Right forelimb (tissue), 1 donor: ENCODE measurements around the gene FKBP7.
"Not testable (repeated sequence)": the region's sequence is repeated elsewhere in the genome, so short reads cannot be mapped to it uniquely, and the experiment has no call there.

Source experiments
- DNase-seq: peaks from one replicate; pipeline ENCODE4 v3.0.0-alpha.2; 2018

Gene FKBP7

DNA sequence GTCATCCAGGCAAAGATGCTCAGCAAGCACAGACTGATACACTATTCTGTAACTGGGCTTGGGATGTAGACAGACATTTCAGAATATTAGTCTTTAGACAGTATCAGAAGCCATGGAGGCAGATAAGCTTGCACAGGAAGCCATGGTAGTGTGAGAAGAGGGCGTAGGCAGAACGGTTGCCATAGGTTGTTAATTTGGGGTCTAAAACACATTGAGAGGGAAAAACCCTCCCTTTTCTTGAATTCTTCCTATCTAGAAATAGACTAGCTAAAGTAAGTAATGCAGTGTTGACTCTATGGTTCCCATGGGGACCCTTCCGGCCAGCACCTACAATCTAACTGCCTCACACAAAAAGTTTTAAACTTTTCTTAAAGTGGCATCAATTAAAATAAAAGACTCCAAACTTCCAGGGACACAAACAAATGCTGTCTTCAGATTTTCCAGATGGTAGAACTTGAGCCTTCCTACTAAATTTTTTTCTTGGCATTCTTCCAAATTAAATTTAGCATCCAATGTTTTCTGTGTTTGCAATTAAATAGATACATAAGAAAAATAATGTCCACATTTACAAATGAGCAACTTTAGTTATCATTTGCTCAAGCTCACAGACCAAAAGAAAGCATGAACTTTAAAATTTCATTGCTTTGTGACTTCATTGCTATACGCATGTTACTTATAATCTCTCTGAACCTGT, 29.3 kb downstream of the FKBP7 start:
- no peak for DNase-seq

DNA sequence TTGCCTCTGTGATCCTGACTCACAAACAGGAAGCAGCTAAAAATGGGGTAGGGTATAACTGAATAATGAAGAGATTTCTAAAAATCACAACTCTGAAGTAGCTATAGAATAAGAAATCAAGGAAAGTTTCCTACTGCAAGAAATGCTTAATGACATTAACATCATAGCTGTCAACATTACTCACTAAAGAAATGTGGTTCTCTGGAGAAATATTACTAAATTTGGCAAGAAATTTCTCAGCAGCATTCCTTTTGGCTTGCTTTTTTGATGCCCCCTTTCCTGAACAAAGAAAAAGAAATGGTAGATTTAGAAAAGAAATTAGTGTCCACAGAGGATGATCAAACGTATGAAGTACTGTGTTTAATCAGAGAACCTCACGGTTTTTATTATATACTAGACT, 37.0 kb downstream of the FKBP7 start:
- no peak for DNase-seq

DNA sequence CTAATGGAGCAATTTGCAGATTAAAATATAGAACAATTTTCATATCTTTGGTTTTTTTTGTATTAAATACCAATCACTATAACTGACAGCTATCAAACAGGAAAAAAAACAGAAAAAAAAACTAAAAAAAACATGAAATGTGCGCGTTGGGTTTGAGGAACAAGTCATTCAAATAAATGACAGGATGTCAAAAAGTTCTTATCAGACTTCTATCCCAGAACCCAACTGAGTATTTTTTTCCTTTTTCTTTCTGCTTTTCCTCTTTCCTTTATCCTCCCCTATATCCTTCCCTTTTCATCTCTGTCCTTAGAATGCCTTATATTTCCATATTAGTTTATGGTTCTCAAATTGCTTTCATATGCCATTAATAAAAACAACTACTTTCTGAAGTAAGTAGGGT, 41.7 kb downstream of the FKBP7 start:
- DNase-seq: no peak

DNA sequence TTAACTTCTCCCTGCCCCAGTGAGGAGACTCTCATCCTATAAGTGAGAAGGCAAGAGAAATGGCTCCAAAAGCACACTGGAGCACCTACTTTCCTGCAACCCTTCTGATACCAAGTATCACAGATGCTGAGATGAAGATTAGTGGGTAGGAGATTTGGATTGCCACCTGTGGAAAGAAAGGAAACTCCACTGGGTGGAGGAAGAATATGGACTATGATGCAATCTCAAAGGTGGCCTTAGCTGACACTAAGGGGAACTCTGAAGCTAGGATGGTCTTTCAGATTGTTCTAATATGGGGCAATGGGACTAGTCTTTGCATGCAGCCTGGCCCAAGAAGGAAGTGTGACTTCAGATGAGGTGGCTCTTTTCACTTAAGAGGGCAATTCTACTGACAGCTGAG, 49.1 kb downstream of the FKBP7 start:
- DNase-seq: no peak

DNA sequence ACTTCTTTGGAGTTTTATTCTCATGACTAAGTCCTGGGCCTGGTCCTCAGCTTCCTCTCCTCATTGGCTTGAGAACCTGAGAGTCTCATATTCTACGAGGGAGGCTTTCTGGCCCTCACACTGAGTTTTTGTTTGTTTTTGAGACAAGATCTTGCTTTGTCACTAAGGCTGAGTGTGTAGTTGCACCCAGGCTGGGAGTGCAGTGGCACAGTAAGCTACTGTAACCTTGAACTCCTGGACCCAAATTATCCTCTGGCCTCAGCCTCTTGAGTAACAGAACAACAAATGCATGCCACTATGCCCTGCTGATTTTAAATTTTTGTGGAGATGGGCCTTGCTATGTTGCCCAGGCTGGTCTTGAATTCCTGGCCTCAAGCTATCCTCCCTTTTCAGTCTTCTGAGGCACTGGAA, 50.0 kb downstream of the FKBP7 start:
- DNase-seq: no peak

DNA sequence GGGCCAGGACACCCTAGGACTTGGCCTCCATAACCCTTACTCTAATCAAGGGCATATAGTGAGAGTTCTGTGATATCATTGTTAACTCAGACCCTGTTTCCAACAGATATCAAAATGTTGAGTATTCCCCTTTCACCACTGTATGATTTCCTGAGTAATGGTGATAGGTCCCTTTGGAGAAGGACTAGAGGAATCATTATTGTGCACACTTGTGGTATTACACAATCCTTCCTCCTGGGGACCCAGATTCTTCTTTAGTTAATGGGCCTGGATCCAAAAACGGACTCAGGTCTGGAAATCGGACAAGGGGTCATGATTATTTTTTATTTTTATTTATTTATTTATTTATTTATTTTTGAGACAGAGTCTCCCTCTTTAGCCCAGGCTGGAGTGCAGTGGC, 50.9 kb downstream of the FKBP7 start:
- no peak for DNase-seq

DNA sequence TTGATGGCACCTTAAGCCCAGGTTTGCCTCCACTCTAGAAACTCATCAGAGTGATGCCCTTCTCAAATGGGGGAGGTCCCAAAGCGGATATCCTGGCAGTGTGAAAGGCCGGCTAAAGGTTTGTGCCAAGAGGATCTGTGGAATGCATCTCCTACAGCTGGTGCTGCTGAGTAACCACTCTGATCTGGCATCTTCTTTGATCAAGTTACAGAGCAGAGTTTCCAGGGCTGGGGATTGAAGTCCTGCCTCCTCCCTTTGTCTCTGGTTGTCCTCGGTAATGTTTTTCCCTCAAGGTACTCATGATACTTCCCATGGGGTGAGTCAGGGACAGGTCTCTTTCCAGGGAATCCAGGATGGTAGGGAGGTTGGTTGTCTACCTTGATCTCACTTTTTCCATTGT, 52.0 kb downstream of the FKBP7 start:
- DNase-seq: no peak

DNA sequence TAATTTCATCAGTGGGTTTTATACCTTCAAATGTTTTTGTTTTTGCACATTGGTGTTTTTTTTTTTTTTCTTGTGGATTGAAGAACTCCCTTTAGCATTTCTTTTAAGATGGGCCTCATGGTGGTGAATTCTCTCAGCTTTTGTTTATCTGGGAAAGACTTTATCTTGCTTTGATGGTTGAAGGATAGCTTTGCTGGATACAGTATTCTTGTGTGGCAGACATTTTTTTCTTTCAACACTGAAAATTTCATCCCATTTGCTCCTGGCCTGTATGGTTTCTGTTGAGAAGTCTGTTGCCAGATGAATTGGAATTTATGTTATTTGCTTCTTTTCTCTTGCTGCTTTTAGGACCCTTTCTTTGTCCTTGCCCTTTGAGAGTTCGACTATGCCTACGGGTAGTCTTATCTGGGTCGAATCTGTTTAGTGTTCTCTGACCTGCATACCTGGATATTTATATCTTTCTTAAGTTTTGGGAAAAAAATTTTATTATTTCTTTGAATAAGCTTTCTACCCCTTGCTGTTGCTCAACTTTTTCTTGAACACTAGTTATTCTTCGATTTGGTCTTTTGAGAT, 53.1 kb downstream of the FKBP7 start:
- no peak for DNase-seq

DNA sequence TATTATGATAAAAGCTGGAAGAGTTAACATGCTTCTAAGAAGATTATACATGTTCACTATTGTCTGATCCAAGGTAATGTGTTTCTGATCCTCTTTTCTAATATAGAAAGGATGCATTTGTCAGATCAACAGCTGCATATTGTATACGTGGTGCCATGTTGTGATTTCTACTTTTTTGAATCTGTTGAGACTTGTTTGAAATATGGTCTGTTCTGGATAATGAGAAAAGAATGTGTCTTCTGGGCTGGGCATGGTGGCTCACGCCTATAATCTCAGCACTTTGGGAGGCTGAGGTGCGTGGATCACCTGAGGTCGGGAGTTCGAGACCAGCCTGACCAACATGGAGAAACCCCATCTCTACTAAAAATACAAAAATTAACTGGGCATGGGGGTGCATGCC, 54.7 kb downstream of the FKBP7 start:
- DNase-seq: not testable (repeated sequence)

DNA sequence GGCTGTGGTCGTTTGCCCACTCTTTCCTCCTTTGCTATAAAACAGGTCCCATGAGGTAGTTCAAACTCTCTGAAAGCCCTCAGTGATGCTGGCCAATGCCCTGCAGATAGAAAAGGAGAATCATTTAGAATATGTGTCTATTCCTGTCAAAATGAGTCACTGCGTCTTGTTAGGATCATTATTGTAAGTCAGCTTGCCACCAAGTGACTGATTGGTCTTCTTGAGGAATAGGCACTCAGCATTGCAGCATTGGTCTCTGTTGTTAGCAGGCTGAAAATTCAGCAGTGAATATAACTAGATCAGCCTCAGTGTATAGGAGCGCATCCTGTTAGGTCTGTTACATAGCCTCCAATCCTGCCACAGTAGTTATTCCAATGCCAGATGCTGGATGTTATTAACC, 56.3 kb downstream of the FKBP7 start:
- DNase-seq: no peak

DNA sequence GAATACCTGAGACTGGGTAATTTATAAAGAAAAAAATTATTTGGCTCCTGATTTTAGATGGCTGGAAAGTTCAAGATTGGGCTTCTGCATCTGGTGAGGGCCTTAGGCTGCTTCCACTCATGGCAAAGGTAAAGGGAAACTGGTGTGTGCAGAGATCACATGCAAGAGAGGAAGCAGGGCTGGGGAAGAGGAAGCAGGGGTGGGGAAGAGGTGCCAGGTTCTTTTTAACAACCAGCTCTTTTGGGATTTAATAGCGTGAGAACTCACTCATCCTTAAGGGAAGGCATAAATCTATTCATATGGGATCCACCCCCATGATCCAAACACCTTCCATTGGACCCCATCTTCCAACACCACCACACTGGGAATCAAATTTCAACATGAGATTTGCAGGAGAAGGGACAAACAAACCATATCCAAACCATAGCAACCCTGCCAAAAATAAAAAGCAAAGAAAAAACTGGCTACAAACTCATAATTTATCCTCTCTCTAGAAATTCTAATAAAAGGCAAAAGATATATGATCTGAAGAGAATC, 57.9 kb downstream of the FKBP7 start:
- DNase-seq: no peak

DNA sequence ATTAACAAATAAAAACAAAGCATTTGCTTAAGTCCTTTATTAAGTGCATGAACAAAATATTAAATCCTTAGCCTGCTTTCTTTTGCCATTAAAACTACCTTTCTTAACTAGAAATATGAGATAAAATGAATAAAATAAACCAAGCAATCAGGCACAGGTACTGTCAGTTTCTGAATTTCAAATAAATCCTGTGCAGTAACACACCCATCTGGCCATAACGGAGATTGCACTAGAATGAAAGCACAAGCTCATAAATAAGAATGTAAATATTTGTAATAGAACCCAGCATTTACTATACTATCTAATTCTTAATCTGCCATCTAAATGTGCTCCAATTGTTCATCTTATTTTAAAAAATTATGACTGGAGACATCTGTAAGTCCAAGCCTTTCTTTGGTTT, 59.3 kb downstream of the FKBP7 start:
- no peak for DNase-seq

DNA sequence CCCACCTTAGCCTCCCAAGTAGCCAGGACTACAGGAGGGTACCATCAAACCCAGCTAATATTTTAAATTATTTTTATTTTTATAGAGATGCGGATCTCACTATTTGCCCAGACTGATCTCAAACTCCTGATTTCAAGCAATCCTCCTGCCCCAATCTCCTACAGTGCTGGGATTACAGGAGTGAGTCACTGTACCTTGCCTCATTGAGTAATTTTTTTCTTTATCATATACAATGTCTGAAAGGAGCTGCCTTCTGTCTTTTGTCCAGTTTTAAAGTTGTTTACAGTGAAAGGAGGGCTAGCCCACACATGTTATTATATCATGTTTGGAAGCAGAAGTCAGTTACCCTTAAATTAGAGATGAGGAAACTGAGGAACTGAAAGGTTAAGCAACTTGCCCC, 60.0 kb downstream of the FKBP7 start:
- DNase-seq: no peak

DNA sequence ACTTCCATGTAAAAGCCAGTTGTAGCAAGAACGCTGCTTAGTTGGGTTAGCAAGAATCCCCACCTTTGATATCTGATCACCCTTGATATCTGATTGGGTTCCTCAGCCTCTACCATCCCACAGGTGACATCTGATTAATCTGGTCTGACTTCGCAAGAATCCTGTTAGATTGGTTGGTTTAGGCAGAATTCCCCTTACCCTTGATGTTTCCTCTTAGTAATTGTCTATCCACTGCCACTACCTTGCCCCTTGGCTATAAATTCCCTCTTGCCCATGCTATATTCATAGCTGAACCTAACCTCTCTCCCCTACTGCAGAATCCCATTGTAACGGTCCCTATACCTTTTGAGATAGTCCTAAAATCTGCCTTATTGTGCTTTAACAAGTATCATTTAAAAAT, 60.5 kb downstream of the FKBP7 start:
- no peak for DNase-seq

DNA sequence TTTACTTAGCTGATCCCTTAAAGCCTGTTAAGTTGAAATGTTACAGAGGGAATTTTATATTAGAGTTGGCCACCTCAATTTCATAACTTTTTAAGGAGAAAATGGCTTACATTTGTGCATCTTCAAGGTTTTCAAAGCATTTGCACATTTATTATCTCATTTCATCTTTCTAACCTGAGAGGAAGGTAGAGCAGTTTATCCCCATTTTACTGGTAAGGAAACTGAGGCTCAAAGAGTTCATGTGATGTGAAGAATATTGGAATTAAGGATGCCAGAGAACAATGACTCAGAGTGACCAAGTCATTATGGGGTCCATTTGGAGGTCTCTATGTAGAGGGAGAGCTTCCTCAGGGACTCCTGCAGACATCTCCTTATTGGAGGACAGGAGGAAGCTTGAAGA, 62.4 kb downstream of the FKBP7 start:
- no peak for DNase-seq

DNA sequence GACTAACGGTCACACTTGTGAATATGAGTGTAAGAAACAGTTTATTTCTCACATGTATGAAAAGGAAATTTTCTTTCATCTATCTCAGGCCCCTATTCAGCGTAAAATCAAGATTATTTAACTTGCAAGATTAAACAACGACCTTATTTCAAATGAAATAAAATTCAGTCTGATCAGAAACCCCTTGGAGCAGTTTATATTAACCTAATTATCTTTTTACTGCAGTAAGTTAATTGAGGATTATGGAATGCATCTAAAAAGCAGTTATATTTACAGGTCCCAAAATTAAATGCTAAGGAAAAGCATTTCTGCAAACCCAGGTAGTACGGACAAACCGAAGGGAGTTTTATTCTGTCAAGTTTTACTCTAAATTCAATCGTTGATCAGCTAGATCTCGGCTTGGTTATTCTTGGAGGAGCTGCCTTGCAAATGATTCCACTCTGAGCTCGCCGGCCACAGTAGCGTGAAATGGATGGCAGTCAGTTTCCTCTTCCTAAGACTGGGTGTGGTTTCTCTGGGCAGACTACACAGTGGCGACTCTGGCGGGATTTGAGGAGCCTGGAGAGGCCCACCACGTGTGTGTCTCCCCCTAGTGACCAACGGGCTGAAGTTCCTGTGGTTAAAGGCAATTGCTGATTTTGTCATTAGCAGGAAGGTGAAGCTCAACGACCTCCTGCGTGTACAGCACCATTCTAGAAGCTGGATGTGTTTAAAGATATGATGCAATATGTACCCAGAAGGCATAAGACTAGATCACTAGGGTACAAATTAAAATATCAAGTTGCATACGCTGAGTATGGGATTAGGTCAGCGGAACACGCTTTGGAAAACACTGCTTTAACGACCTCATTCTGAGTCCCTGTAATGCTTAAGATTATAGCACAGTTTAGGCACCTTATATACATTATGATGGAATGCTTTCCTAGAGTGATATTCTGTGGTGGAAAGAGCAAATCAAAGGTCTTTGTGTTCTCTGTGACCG, 63.8 kb downstream of the FKBP7 start:
- peak; percentile 90 for DNase-seq
